T-helper 2 cell treated with Interferon-gamma antibody and Interleukin-4, amounts not matched to agents 5 μg/mL and 100 μg/mL, for 36 hours (primary cell): ENCODE data around the gene ZBTB16.

Source experiments
- DNase-seq: peaks from one replicate; pipeline ENCODE4 v3.0.0; 2021; ENCODE audit warnings: low spot score
- H3K27ac Mint-ChIP-seq: one replicate; pipeline ENCODE4 v1.8.0; 2021; ENCODE audit warnings: mild to moderate bottlenecking, mixed read lengths
- H3K27me3 Mint-ChIP-seq: one replicate; pipeline ENCODE4 v1.8.0; 2021; ENCODE audit warnings: low read depth, mixed read lengths
- H3K36me3 Mint-ChIP-seq: one replicate; pipeline ENCODE4 v1.8.0; 2021; ENCODE audit warnings: low read depth, mixed read lengths
- H3K4me1 Mint-ChIP-seq: one replicate; pipeline ENCODE4 v1.8.0; 2021; ENCODE audit warnings: low read depth, mixed read lengths
- H3K4me3 Mint-ChIP-seq: one replicate; pipeline ENCODE4 v1.8.0; 2022; ENCODE audit warnings: mild to moderate bottlenecking, moderate library complexity, mixed read lengths
- H3K9me3 Mint-ChIP-seq: one replicate; pipeline ENCODE4 v1.8.0; 2021; ENCODE audit warnings: mixed read lengths

ZBTB16 gene

GRCh38 chr11:114264381-114264780, 204.9 kb downstream of the ZBTB16 start:
- H3K27me3 Mint-ChIP-seq: peaks cover 4% of the 10 kb centered on the region
- peaks cover 3% of the 10 kb centered on the region for H3K4me1 Mint-ChIP-seq
- H3K36me3 Mint-ChIP-seq: no peaks in the 10 kb centered on the region
- no peak overlapping the region for H3K27ac Mint-ChIP-seq
- DNase-seq: no peak
- no peaks in the 10 kb centered on the region for H3K9me3 Mint-ChIP-seq
- no peak overlapping the region for H3K4me3 Mint-ChIP-seq

GRCh38 chr11:114265122-114265878, 205.8 kb downstream of the ZBTB16 start:
- Mint-ChIP-seq H3K4me1 (peaks cover 1% of the 10 kb centered on the region), H3K27ac (no peak overlapping the region), H3K36me3 (no peaks in the 10 kb centered on the region), H3K4me3 (no peak overlapping the region), H3K9me3 (no peaks in the 10 kb centered on the region), H3K27me3 (peaks cover 5% of the 10 kb centered on the region)
- DNase-seq: no peak

DNA sequence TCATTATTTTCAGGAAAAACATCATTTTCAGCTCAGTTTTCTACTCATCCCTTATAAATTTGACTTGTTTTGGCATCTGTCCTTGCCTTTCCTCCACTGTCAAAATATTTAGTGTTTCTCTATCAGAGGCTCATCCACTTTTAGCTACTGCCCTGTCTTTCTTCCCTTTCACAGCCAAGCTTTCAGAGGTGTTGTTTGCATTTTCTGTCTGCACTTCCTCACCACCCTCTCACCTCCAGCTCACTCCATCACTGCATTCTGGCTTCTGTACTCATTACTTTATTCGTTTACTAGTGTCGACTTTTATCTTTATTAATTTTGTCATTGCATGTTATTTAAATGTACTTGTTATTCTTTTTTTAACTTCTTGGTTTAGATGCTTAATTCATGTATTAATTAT, 210.0 kb downstream of the ZBTB16 start:
- Mint-ChIP-seq H3K36me3 (no peaks in the 10 kb centered on the region), H3K9me3 (no peaks in the 10 kb centered on the region), H3K4me1 (no peaks in the 10 kb centered on the region), H3K4me3 (no peak overlapping the region), H3K27me3 (peaks cover 25% of the 10 kb centered on the region), H3K27ac (no peak overlapping the region)
- DNase-seq: no peak

DNA sequence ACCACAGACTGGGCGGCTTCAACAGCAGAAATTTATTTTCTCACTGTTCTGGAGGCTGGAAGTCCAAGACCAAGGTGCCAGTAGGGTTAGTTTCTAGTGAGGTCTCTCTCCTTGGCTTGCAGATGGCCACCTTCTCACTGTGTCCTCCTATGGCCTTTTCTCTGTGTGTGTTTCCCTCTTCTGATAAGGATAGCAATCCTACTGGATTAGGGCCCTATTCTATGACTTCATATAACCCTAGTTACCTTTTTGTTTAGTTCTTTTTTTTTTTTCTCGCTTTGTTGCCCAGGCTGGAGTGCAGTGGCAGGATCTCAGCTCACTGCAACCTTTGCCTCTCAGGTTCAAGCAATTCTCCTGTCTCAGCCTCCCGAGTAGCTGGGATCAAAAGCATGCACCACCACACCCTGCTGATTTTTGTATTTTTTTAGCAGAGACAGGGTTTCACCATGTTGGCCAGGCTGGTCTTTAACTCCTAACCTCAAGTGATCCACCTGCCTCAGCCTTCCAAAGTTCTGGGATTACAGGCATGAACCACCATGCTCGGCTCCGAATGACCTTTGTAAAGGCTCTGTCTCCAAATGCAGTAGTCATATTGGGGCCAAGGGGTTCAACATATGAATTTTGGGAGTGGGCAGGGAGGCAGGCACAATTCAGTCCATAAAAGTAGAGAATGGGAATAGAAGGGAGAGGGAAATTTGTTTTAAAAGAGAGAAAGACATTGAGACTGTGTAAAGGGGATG, 211.2 kb downstream of the ZBTB16 start:
- no peaks in the 10 kb centered on the region for H3K9me3 Mint-ChIP-seq
- no peaks in the 10 kb centered on the region for H3K4me1 Mint-ChIP-seq
- DNase-seq: no peak
- peaks cover 28% of the 10 kb centered on the region for H3K27me3 Mint-ChIP-seq
- H3K27ac Mint-ChIP-seq: no peak overlapping the region
- H3K4me3 Mint-ChIP-seq: no peak overlapping the region
- H3K36me3 Mint-ChIP-seq: no peaks in the 10 kb centered on the region

GRCh38 chr11:114271316-114271715, 211.8 kb downstream of the ZBTB16 start:
- peaks cover 29% of the 10 kb centered on the region for H3K27me3 Mint-ChIP-seq
- no peaks in the 10 kb centered on the region for H3K9me3 Mint-ChIP-seq
- H3K4me3 Mint-ChIP-seq: no peak overlapping the region
- no peak overlapping the region for H3K27ac Mint-ChIP-seq
- H3K36me3 Mint-ChIP-seq: no peaks in the 10 kb centered on the region
- DNase-seq: no peak
- H3K4me1 Mint-ChIP-seq: no peaks in the 10 kb centered on the region

- Mint-ChIP-seq H3K9me3 (no peaks in the 10 kb centered on the region), H3K27me3 (peaks cover 30% of the 10 kb centered on the region), H3K4me1 (no peaks in the 10 kb centered on the region), H3K36me3 (no peaks in the 10 kb centered on the region), H3K4me3 (no peak overlapping the region), H3K27ac (no peak overlapping the region)
- DNase-seq: no peak
These were observed 212.8 kb downstream of the ZBTB16 start for GRCh38 chr11:114272311-114272710.

- DNase-seq: no peak
- Mint-ChIP-seq H3K27ac (no peak overlapping the region), H3K4me1 (no peaks in the 10 kb centered on the region), H3K4me3 (no peak overlapping the region), H3K27me3 (peaks cover 30% of the 10 kb centered on the region), H3K9me3 (no peaks in the 10 kb centered on the region), H3K36me3 (no peaks in the 10 kb centered on the region)
These were observed 213.6 kb downstream of the ZBTB16 start for GRCh38 chr11:114273071-114273470.

- Mint-ChIP-seq H3K27me3 (peaks cover 30% of the 10 kb centered on the region), H3K27ac (no peak overlapping the region), H3K36me3 (no peaks in the 10 kb centered on the region), H3K4me3 (no peak overlapping the region), H3K4me1 (no peaks in the 10 kb centered on the region), H3K9me3 (no peaks in the 10 kb centered on the region)
- no peak for DNase-seq
These were observed 214.6 kb downstream of the ZBTB16 start for GRCh38 chr11:114273890-114274635.

DNA sequence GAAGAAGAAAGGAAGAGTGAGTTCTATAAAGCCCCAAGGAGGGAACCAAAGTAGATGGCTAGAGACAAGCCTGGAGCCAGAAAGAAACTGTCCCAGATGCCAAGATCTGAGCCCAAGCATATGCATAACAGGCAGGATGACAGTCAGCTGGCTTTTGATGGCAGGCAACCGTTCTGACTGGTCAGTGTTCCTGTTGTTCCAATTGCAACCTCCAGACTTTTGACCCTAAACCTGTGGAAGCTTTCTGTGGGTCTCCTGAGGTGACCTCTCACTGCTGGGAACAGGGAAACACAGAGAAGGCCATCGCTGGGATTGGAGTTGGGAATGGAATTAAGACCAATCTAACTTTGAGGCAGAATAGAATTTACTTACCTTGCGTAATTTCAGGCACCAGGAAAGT, 215.1 kb downstream of the ZBTB16 start:
- Mint-ChIP-seq H3K27ac (no peak overlapping the region), H3K36me3 (no peaks in the 10 kb centered on the region), H3K4me1 (no peaks in the 10 kb centered on the region), H3K4me3 (no peak overlapping the region), H3K27me3 (peaks cover 26% of the 10 kb centered on the region), H3K9me3 (no peaks in the 10 kb centered on the region)
- DNase-seq: no peak

GRCh38 chr11:114275280-114275679, 215.8 kb downstream of the ZBTB16 start:
- Mint-ChIP-seq H3K36me3 (no peaks in the 10 kb centered on the region), H3K27me3 (peaks cover 30% of the 10 kb centered on the region), H3K27ac (no peak overlapping the region), H3K4me1 (no peaks in the 10 kb centered on the region), H3K9me3 (no peaks in the 10 kb centered on the region), H3K4me3 (no peak overlapping the region)
- DNase-seq: no peak

GRCh38 chr11:114276077-114276476, 216.6 kb downstream of the ZBTB16 start:
- no peaks in the 10 kb centered on the region for H3K4me1 Mint-ChIP-seq
- no peaks in the 10 kb centered on the region for H3K36me3 Mint-ChIP-seq
- H3K9me3 Mint-ChIP-seq: no peaks in the 10 kb centered on the region
- H3K27ac Mint-ChIP-seq: no peak overlapping the region
- peaks cover 23% of the 10 kb centered on the region for H3K27me3 Mint-ChIP-seq
- H3K4me3 Mint-ChIP-seq: no peak overlapping the region
- no peak for DNase-seq

DNA sequence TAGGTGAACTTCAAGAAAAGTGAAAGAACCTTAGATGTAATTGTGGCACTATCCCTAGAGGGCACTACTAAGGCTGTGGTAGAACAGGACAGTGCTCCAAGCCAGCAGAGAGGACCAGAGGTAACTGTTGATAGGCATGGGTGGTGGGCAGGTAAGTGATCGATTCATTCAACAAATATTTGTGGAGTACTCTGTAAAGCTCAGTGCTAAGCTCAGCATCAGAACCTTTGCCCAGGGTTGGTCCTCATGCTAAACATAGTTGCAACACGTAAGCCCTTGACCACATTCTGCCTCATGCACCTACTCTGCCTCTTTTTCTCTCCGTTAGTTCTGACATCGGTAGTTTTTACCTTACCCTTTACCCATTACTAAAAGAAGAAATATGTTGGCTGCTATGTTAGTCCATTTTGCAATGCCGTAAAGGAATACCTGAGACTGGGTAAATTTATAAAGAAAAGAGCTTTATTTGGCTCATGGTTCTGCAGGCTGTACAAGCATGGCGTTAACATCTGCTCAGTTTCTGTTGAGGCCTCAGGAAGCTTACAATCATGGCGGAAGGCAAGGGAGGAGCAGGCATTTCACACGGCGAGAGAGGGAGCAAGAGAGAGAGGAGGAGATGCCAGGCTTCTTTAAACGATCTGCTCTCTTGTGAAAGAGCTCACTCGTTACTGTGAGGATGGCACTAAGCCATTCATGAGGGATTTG, 218.3 kb downstream of the ZBTB16 start:
- Mint-ChIP-seq H3K4me3 (no peak overlapping the region), H3K4me1 (no peaks in the 10 kb centered on the region), H3K36me3 (no peaks in the 10 kb centered on the region), H3K27me3 (peaks cover 15% of the 10 kb centered on the region), H3K9me3 (no peaks in the 10 kb centered on the region), H3K27ac (no peak overlapping the region)
- DNase-seq: no peak

DNA sequence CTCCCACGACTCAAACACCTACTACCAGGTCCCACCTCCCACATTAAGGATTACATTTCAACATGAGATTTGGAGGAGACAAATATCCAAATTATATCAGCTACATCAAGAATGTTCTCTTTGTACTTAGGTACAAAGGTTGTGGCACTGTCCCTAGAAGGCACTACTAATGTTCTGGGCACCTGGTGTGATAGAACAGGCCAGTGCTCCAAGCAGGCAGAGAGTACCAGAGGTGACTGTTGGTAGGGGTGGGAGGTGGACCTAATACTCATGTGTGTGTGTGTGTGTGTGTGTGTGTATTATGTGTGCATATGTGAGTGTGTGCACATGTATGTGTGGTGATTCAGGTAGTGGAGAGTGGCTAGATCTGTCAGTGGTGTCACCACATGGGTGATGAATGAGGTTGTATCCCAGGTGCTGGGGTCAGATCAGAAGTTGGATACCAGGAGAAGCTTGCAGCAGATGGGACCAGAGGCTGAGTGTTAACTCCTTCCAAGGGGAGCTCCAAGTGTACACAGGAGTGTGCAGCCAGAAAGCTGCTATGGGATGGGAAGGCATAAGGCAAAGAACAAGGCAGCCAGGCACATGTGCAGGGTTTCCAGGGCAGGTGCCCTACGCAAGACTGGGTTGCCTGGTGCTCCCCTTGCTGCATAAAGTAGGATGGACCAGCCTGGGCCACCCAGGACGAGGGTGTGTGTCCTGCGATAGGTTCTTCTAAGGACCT, 219.0 kb downstream of the ZBTB16 start:
- no peaks in the 10 kb centered on the region for H3K9me3 Mint-ChIP-seq
- no peaks in the 10 kb centered on the region for H3K4me1 Mint-ChIP-seq
- DNase-seq: no peak
- no peaks in the 10 kb centered on the region for H3K36me3 Mint-ChIP-seq
- peaks cover 15% of the 10 kb centered on the region for H3K27me3 Mint-ChIP-seq
- H3K27ac Mint-ChIP-seq: no peak overlapping the region
- no peak overlapping the region for H3K4me3 Mint-ChIP-seq
